T follicular helper cell (primary cell): ENCODE measurements around the gene LAMC3.
A peak's percentile ranks its signal among the peaks of the same experiment; 100 is the strongest.

ENCODE experiments used
- DNase-seq: peaks from one replicate; pipeline ENCODE4 v3.0.0-alpha.2; 2020; ENCODE audit warnings: low read depth

Gene LAMC3

GRCh38 chr9:131120620-131121228 lies 111.8 kb downstream of the LAMC3 start:
- DNase-seq, result no peak

DNA sequence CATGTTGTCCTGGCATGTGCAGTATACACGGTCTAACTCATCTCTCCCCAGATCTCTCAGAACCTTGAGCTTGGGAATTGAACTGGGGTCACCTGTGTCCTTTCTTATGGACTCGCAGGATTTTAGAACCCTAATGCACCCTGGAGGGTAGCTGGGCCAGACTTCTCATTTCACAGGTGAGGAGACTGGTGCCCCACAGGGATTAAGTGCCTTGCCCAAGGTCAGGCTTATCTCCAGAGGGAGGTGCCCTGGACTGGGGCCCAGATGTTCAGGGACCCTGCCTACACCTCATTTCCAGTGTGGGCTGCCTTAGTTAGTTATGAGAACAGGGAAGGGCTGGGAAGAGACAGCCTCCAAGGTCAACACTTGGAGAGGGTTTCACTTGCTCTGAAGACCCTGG lies 112.4 kb downstream of the LAMC3 start:
- DNase-seq, result no peak

- DNase-seq, result no peak
Observed at GRCh38 chr9:131122158-131122557, 113.2 kb downstream of the LAMC3 start.

DNA sequence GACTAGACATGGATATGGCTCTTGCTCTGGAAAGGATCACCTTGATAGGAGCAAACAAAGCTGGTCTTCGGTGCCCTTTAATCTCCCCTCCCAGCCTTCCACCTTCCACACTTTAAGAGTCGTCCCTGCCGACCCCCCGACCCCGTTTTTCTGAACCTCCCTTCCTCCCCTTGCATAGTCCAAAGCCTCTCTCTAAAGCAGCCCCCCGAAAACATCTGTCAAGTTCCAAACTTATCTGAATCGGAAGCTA lies 116.0 kb downstream of the LAMC3 start:
- DNase-seq, result no peak

GRCh38 chr9:131125288-131126058 lies 116.5 kb downstream of the LAMC3 start, which contains the start of gene NUP214:
Gene NUP214, plus strand, starts transcription at chr9:131125586. Its CDS starts 119 bp downstream, at chr9:131125705.
- DNase-seq, result peak; percentile 100

- DNase-seq, result no peak
Observed at GRCh38 chr9:131126059-131126426, 117.1 kb downstream of the LAMC3 start.

GRCh38 chr9:131129183-131129582 lies 120.2 kb downstream of the LAMC3 start:
- no peak for DNase-seq

GRCh38 chr9:131138676-131139075 lies 129.7 kb downstream of the LAMC3 start:
- no peak for DNase-seq

GRCh38 chr9:131140112-131140511 lies 131.1 kb downstream of the LAMC3 start:
- no peak for DNase-seq

DNA sequence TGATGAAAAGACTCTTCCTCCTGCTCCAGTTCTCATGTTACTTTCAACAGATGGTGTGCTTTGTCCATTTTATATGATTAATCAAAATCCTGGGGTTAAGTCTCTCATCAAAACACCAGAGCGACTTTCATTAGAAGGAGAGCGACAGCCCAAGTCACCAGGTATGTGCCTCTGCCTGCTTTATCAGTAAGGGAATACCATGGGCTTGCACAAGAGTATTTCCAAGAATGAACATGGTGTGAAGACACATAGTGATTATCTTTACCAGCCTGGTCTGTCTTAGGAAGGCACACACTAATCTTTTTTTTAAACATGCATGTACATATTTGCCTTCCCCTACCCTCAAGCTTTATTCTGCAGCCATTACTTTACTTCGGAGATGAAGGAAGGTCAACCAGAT lies 131.6 kb downstream of the LAMC3 start:
- DNase-seq, result no peak

- DNase-seq, result no peak
Observed at GRCh38 chr9:131142160-131142559, 133.2 kb downstream of the LAMC3 start.
